SH-SY5Y (cell line): ENCODE results near the gene HIVEP3.
A peak's percentile ranks its signal among the peaks of the same experiment; 100 is the strongest.

Source experiments
- GATA2 ChIP-seq: IDR thresholded peaks from 2 replicates; pipeline ENCODE4 v1.6.1; 2011; ENCODE audit warnings: mild to moderate bottlenecking, low read depth, low read length
- GATA3 ChIP-seq: IDR thresholded peaks from 2 replicates; pipeline ENCODE4 v1.6.1; 2011; ENCODE audit warnings: low read depth, mild to moderate bottlenecking, low read length, moderate library complexity

Gene HIVEP3

DNA sequence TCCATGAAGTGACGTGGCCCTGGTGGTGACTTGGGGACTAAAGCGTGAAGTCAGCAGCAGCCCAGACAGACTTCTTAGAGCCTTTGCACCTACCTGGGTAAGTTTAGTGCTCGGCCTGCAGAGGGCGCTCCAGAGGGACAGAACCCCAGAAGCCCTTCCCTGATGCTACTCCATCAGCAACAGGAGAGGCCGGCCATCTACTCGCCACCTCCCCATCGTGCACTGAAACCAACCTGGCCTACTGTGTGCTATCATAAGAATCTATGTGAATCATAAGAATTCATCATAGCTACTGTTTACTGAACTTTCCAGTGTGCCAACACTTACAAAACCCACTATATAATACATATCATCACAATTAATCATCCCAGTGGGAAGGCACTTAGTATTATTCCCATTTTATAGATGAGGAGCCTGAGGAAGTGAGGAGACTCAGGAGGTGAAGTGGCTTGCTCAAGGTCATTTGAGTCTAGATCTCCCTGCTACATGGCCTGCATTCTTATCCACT lies 426.3 kb downstream of the HIVEP3 start:
- TF ChIP-seq GATA3 = no peak
- TF ChIP-seq GATA2 = no peak

DNA sequence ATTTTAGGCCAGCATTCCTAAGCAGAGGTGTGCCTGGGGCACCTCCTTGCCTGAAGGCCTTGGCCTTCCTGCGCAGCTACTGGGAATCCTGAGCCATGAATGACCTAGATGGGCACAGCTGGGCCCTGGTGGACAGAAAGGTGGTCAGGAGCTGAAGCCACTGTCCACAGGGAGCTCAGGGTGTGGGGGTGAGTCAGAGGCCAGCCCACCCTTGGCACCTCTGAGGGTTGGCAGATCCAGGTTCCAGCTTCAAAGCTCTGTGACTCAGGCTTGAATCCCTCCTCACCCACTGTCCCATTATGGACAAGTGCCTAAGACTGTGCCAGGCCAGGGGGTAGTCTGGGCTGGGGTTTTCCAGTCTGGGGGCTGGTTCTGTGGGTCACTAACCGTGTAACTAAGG lies 427.8 kb downstream of the HIVEP3 start:
- TF ChIP-seq GATA2 (no peak), GATA3 (no peak)

DNA sequence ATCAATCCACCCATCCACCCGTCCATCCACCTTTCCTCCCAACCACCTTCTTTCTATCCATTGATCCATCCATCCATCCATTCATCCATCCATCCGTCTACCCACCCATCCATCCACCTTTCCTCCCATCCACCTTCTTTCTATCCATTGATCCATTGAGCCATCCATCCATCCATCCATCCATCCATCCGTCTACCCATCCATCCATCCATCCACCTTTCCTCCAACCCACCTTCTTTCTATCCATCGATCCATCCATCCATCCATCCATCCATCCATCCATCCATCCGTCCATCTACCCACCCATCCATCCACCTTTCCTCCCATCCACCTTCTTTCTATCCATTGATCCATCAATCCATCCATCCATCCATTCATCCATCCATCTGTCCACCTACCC lies 429.2 kb downstream of the HIVEP3 start:
- TF ChIP-seq GATA3 (no peak), GATA2 (no peak)

DNA sequence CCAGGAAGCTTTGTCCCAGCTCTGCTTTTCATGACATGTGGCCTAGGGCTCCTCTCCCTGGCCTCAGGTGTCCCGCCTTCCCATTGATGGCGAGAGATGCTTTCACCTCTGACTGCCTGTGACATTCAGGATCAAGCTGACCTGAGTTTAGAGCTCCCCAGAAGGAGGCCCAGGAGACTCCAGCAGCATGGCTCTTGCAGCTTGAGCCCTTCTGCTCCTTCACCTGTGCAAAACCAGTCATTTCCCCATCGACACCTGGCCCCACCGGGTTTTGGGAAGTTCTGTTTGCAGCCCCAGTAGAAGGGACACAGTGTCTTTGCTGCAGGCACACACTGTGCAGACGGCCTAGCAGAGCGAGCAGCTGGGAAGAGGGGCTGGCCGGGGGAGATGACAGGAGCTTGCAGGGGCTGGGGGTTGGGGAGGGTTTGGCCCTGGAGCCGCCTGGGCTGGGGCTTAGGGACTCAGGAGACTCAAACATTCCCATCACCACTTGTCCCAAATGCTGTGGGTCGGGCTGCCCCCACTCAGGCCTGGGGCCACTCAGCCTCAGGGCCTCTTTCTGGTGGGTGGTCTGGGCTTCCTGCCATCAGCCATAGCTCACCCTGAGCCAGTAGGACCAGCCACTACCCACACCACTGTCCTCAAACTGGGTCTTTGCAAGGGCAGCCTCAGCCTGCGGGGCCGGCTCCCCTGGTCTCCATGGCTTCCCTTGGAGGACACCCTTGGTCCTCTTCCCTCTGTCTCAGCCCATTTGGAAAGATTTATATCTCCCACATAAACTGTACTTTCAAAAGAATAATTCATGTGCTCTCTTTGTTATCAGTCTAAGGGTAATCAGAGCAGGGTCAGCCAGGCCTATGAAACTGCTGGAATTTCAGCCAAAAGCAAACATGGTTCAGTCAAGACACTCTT lies 430.4 kb downstream of the HIVEP3 start:
- no peak for TF ChIP-seq GATA3
- TF ChIP-seq GATA2 = no peak

DNA sequence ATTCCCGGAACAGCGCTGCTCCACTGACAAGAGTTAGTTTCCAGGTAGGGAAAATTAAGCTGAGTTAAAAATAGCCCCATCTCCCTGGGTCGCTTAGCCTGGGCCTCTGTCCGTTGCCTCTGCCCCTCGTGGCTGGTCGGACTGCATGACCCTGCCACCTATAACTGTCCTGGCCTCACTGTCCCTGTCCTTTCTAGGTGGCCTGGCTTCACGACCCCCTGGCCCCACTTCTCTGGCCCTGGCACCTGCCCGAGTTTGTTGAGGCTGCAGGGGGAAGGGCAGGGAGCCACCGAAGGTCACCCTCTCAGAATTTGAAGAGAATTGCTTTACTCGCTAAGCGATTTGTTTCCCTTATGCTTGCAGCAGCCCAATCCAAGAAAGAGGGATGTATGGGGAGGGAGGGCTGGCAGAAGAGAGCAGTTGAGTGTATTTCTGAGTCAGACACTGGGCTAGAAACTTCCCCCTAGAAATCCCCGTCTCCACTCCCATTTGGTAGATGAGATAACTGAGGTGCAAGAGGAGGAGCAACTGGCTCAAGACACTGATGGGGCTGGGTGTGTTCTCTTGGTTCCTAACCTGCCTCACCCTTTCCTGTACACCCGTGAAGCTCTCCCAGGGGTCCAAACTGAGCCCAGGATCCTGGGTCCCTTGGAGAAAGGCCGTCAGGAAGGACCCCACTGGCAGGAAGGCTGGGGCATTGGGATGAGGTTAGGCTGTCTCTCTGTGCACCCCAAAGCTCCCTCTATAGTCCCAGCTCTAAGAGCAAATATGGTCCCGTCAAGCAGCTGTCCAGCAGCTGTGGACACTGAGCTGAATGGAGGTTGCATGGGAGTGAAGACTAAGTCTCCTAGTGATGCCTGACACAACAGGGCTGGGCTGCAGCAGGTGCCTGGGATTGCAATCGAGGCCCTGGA lies 431.3 kb downstream of the HIVEP3 start:
- TF ChIP-seq GATA3 (no peak), GATA2 (no peak)

DNA sequence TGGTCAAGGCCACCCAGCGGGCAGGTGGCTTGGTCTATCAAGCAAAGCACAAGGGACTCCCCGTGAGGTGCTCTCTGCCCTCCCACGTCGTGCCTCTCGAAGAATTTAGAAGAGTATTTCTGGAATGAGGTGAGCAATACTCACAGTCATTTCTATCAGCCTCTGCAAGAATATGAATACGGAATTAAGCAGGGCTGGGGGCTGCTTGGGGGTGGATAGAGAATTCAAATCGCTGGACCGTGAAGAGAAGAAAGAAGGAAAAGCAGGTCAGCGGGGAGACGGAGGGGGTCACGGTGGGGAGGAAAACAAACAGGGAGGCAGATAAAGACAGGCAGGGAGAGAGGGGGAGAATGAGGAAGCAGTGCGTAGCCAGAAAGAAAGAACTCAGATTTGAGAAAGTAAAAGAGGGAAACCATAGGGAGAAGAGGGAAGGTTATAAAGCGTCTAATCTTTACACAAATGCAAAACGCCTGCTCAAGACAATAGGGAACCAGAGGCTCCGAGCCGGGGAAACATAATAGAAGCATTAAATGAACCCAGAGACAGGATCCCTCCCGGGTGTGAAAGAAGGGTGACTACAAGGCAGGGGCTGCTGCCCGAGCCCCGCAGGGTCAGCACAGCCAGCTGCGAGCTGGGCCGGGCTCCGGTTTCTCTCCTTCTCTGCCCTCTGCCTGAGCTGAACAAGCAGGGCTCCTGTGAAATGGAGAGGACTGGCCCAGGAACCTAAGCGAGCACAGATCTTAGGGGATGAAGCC lies 432.2 kb downstream of the HIVEP3 start:
- TF ChIP-seq GATA3 (no peak), GATA2 (no peak)

DNA sequence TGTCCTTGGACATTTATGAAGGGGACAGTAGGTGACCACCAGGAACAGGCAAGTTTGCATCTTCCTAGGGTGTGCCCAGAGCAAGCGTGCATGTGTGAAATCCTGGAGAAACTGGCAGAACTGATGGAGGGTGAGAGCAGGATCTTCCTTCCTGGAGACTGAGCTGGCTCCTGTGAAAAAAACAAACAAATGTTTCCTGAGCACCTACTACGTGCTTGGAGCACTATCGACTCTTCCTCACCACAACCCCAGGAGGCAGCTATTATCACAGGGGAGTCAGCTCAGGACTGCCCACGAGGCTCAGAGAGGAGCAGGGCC lies 432.7 kb downstream of the HIVEP3 start:
- TF ChIP-seq GATA2 = no peak
- TF ChIP-seq GATA3 = no peak

DNA sequence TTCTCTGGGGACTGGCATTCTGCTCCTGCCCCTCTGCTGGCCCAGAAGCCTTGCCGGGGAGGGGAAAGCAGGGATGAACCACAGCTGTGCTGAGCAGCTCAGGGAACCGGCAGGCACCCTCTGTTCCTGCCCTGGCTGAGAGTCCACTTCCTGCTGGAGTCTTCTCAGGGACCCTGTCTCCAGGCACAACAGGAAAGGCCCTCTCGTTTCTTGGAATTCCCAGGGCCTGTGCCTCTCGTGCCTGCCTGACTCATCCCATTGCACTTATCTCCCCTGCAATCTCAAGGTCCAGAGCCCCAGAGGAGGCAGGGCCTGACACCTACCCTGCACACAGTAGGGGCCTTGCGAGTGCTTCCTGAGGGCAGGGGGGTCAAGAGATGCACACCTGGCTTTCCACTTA lies 433.1 kb downstream of the HIVEP3 start:
- no peak for TF ChIP-seq GATA3
- TF ChIP-seq GATA2 = peak; percentile 68; the same call in 1 of the 2 replicates

DNA sequence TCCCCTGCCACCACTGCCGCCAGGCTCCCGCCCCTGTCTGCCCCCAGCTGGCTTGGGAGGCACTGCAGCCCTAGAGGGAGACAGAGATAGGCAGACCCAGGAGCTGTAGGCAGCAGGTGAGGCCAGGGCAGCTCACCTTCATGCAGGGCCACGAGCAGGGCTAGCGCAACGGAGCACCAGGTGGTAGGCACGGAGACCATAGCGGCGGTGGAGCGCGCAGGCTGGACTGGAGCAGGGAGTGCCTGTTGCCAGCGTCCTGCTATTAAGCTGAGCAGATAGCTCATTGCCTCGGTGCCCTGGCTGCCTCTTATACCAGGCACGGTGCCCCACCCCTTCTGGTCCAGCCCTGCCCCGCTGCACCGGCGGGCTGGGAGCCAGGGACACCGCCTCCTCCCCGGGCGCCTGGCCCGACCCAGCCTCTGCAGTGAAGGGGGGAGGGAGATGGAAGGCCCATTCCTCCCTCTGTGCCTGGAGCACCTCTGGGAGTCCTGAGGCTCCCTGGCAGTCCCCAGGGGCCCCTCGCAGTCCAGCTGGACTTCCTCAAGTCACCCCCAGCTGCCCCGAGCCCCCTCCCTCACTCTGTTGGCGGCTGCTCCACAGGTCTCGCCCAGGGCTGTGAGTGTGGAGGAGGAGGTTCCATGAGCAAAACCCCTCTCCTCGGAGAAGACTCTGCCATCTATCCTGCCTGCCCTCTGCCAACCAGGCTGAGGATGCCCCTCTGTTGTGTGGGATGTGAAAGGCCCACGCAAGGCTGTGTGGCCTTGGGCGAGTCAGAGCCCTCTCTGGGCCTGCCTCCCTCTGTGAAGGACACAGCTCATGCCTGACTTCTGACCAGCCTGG lies 434.1 kb downstream of the HIVEP3 start, which contains the start of gene EDN2:
Gene EDN2, minus strand, starts transcription at position 282 of the 840 bp plus-strand sequence. Its CDS starts 82 bp downstream, at position 200.
- TF ChIP-seq GATA3 (no peak), GATA2 (no peak)

DNA sequence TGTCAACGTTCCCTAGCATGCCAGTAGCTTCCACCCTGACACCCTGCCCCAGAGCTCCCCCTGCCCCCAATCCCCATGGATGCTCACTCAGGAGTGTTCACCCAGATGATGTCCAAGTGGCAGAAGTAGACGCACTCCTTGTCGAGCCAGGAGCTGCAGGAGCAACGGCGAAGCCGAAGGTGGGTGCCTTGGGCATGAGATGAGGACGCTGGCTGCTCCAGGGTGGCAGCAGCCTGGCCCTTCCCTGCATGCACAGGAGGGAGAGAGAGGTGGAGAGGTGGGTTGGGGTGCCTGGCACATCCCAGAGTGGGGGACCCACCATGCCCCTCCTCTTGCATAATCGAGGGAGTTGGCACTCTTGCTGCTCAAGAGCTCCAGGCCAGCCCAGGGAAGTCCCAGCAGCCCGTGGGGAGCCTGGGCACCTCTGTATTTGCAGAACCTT lies 434.7 kb downstream of the HIVEP3 start:
- no peak for TF ChIP-seq GATA3
- TF ChIP-seq GATA2 = no peak

DNA sequence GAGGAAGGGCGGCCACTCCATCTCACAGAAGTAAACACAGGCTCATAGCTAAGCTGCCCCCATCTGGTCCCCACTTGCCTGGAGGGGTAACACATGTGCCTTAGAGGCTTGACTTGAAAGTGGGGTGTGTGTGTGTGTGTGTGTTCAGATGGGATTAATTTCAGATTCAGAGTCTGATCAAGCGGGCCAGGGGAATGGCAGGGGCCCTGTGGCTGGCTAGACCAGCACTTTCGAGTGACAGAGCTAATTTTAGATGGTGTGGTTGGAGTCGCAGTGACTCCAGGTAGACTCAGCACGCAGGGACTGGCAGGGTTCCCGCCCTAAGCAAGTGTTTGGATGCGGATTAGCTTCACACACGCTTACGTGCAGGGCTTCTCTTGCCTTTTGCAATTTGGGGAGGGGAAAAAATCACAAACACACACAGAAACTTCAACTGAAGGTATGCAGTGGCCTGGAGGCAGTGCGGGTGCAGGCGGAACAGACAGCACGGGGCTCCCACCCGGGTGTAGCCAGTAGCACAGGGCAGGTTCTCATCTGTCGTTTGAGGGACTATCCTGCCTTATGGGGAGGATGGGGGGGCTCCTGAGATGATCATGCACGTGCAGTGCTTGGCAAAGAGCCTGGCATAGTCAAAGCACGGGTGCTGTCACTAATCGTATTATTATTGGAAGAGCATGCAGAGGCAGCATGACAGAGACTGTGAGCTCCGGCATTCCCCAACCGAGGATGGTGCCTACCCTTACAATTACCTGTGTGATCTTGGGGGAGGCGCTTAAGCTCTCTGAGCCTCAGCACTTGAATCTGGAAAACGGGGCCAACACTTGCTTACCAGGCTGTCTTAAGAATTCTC lies 435.5 kb downstream of the HIVEP3 start:
- no peak for TF ChIP-seq GATA3
- TF ChIP-seq GATA2 = no peak; the same call in 1 of the 2 replicates

DNA sequence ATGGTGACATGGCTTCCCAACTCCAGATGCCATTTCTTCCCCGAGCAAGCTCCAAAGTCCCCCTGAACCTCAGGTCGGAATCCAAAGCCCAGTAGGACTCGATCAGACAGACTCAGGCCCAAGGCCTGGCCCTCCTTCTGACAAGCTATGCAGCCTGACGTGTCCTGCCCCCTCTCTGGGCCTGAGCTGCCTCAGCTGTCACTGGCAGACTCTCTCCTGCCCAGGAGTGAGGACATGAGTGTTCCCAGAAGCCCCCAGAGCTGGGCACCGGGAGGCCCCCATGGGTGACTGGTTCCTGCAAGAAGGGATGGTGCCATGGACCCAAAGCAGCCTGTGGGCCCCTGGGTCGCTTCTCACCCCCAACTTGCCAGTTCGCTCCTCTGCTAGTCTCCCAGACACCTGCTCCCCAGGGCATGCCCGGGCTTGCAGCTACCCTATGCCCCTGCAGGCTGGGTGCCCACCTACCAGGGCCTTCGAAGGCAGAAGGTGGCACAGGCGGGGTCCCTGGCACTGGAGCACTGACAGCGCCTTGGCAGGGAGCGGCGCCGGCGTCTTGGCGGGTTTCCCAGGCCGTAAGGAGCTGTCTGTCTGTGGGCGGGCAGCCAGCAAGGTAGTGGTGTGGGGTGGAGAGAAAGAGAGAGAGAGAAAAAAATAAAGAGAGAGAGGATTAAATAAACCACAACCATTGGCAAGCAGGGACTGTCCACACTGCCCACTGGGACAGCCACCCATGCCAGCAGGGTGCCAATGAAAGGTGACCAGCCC lies 436.5 kb downstream of the HIVEP3 start:
- TF ChIP-seq GATA3 (no peak), GATA2 (no peak)
